ENCODE data around the gene PHF21B. TPM values are rescaled to one million over a fixed set of nuclear protein-coding genes. Genes with fewer than 3 reads are reported as not detected.
A peak's percentile ranks its signal among the peaks of the same experiment; 100 is the strongest.

PHF21B gene
- total and polyA plus RNA-seq, 2 of the 8 experiments (the other 6 are each of a cell fraction or from before 2014, with no cell fraction given) = 19.3 to 68.1 TPM

DNA sequence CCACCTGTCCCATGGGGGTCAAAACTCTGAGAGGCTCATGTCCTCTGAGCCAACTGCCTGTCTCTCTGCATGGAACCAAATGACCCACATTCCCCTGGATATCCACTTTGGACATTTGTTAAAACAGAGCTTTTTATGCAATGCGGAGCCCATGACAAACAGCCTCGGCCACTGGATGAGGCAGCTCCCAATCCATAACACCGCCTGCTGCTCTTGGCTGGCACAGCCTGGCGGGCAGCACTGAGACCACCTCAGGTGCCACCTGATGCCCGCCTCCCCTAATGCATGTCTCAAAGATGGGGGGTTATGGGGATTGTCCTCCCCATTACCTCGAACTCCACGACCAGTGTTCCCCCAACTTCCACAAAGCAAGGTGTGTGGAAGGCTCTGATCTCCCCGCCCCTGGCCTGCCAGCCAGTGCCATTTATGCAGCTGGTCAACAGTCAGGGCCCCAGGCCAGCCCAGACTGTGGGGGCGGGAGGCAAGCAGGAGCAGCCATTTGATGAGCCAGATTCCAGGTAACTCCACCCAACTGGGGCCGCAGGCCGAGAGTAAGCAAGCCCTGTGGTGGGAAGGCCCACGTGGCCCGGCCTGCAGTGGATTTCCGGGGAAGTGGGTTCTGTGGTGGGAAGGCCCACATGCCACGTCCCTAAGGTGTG, 84.2 kb downstream of the PHF21B start:
- Histone ChIP-seq H3K14ac (ENCODE audit: insufficient read length) (no peak overlapping the region), H3K18ac (ENCODE audit: extremely low read depth, low read length) (no peak overlapping the region), H3K4me2 (ENCODE audit: insufficient read depth in 1 of 2, low read depth in 2 of 2, low read length in 2 of 2) (no peak overlapping the region), H2BK15ac (ENCODE audit: low read length) (no peak overlapping the region), H3K9me3 (ENCODE audit: insufficient read depth in 2 of 2, low read depth in 1 of 2, low read length in 1 of 2) (no peaks in the 10 kb centered on the region), H3K4me1 (replicated peaks in 1 of 4; ENCODE audit: control insufficient read depth in 3 of 4, insufficient read depth in 4 of 4, low read length in 3 of 4) (no peaks in the 10 kb centered on the region; a peak in 1 of 7 replicates), H3K9ac (replicated peaks in 1 of 4; ENCODE audit: extremely low read depth in 1 of 4, low read depth in 3 of 4, low read length in 3 of 4) (no peak overlapping the region), H3K4ac (replicated peaks; ENCODE audit: insufficient read length, low read depth, low read length) (no peak overlapping the region), H3K79me1 (ENCODE audit: low read depth, low read length) (peaks cover 7% of the 10 kb centered on the region; the same call in 1 of the 2 replicates), H3K4me3 (ENCODE audit: extremely low read depth in 1 of 4, insufficient read depth in 2 of 4, low read depth in 3 of 4, low read length in 4 of 4) (no peak overlapping the region), H3K23me2 (ENCODE audit: low read depth, low read length) (no peaks in the 10 kb centered on the region), H3K36me3 (ENCODE audit: control insufficient read depth in 2 of 4, insufficient read depth in 4 of 4, low read length in 3 of 4) (peaks cover 0 to 3% (median 0%) of the 10 kb centered on the region in 4 experiments; a peak in 1 of 8 replicates), H2BK5ac (ENCODE audit: low read depth, low read length) (no peak overlapping the region), H2BK12ac (ENCODE audit: low read depth, low read length) (no peak overlapping the region; the same call in 1 of the 2 replicates), H3K27ac (ENCODE audit: low read depth, low read length) (no peak overlapping the region), H2BK120ac (replicated peaks; ENCODE audit: low read depth, low read length) (no peak overlapping the region), H4K91ac (replicated peaks; ENCODE audit: insufficient read length, low read length) (no peak overlapping the region), H4K5ac (ENCODE audit: insufficient read length, low read depth, low read length) (no peak overlapping the region), H3K23ac (ENCODE audit: insufficient read length) (no peak overlapping the region), H2AK5ac (ENCODE audit: low read depth, low read length) (no peak overlapping the region), H3K79me2 (ENCODE audit: control insufficient read depth in 1 of 2, insufficient read depth in 2 of 2, low read length in 2 of 2) (peaks cover 0 to 9% of the 10 kb centered on the region in 2 experiments; a peak in 2 of 4 replicates), H2BK20ac (ENCODE audit: low read length) (no peak overlapping the region), H4K8ac (ENCODE audit: extremely low read depth, insufficient read depth, low read length) (no peak overlapping the region; the same call in 1 of the 2 replicates), H3K56ac (replicated peaks; ENCODE audit: insufficient read length, low read depth, low read length) (no peak overlapping the region), H2AFZ (ENCODE audit: low read length) (no peak overlapping the region), H3K27me3 (replicated peaks in 1 of 4; ENCODE audit: control insufficient read depth in 3 of 4, extremely low read depth in 1 of 4, insufficient read depth in 3 of 4, low read length in 3 of 4) (no peaks in the 10 kb centered on the region), H4K20me1 (replicated peaks in 1 of 2; ENCODE audit: control insufficient read depth in 1 of 2, insufficient read depth in 2 of 2, low read length in 2 of 2) (peaks cover 11 to 14% of the 10 kb centered on the region in 2 experiments)
- WGBS, 2 experiments (ENCODE audit: extremely low coverage in 1 of 2, insufficient coverage in 1 of 2, insufficient read length in 1 of 2, insufficient replicate concordance in 2 of 2, low coverage in 1 of 2, low lambda C conversion rate in 2 of 2, missing lambda C conversion rate in 1 of 2) = 86% methylated on average over 15 of the region's 15 CpGs; no CpG with 5 or more reads in 1 of the 2 experiments
- DNase-seq (ENCODE audit: low read depth in 1 of 2, low spot score in 2 of 2) (no peak), FAIRE-seq (no peak)
- TF ChIP-seq CBX8 (IDR thresholded peaks at IDR 0.05; ENCODE audit: borderline replicate concordance, low read depth, low read length) (no peak), POLR2AphosphoS5 (IDR thresholded peaks at IDR 0.05; ENCODE audit: low read depth, low read length) (no peak), MAX (IDR thresholded peaks at IDR 0.05) (0 out of 2 replicates have a peak, but pooled peaks have one; percentile 13)
- ChIA-PET CTCF (ENCODE audit: partially characterized antibody) (interaction anchor here (1.0 to 1.6 kb wide), 4 partner anchors 10 to 105 kb away, joined by 3 to 5 read pairs (median 3); no protein-coding TSS in a partner anchor), POLR2A (ENCODE audit: partially characterized antibody) (no interaction called here)

Data from H1 (cell line).